HCT116 (cell line): Measurements from ENCODE around the gene PPM1M. TPM values are rescaled to one million over a fixed set of nuclear protein-coding genes. Genes with fewer than 3 reads are reported as not detected.

Experiments
- ATAC-seq: fragments of 200-7000 bp; cut with Tn5 transposase; 2 replicates; pipeline ENCODE4 v1.9.1; 2020; ENCODE audit warnings: mild to moderate bottlenecking, moderate library complexity
- BruUV-seq: library from RNA; stranded (reverse); fragments of 400-500 nt; replicated peaks from 2 replicates; lab custom pipeline; 2021; lab: Mats Ljungman, UMichigan
- CTCF ChIA-PET: fragments of 300-600 bp; sonication (Branson Sonifier 250); formaldehyde crosslinking; loops from one replicate; lab custom pipeline; 2021; ENCODE audit warnings: antibody characterized with exemption; lab: Charles Lee
- POLR2A ChIA-PET: fragments of 300-600, 350-600 bp; sonication (Branson Sonifier 250); formaldehyde crosslinking; loops from one replicate; lab custom pipeline; 2021; ENCODE audit warnings: antibody characterized with exemption; lab: Charles Lee
- RAD21 ChIA-PET, 2 experiments: fragments of 300-600 bp; sonication (Branson Sonifier 250); formaldehyde crosslinking; loops; one replicate each; lab custom pipeline; 2023; ENCODE audit warnings: low total read pairs in 2 of 2; ENCODE audit not compliant: uncharacterized antibody in 2 of 2, unreplicated experiment in 2 of 2, low non-redundant PET in 1 of 2; lab: Charles Lee
- DNase-seq: peaks from one replicate; pipeline ENCODE4 v3.0.0-alpha.2; 2010; ENCODE audit warnings: low read depth, low spot score
- H2AFZ ChIP-seq: fragments of 200-600 bp; shearing (Covaris generic), sonication (generic); 2 replicates; pipeline ENCODE4 v1.6.1; 2017; ENCODE audit warnings: low read depth, mixed run types, mixed read lengths, antibody characterized with exemption, low read length; ENCODE audit not compliant: poor library complexity, severe bottlenecking
- H3K27ac ChIP-seq: 2 replicates; pipeline ENCODE4 v1.5.1; 2012; ENCODE audit warnings: low read depth, low read length
- H3K27me3 ChIP-seq: fragments of 200-600 bp; sonication (generic); 2 replicates; pipeline ENCODE4 v1.6.1; 2016; ENCODE audit warnings: mixed run types, low read length, mixed read lengths; ENCODE audit not compliant: insufficient read depth
- H3K36me3 ChIP-seq, 2 experiments: fragments of 200-500 bp in 1 of 2; fragments of 200-600 bp in 1 of 2; sonication (Bioruptor generic) in 1 of 2; sonication (generic) in 1 of 2; 2 replicates each; pipeline versions ENCODE4 v1.5.1 to v1.6.1; 2014 to 2016; ENCODE audit warnings: low read length in 2 of 2, inconsistent platforms in 1 of 2, mixed read lengths in 1 of 2, mixed run types in 1 of 2; ENCODE audit not compliant: insufficient read depth in 2 of 2, control insufficient read depth in 1 of 2
- H3K4me1 ChIP-seq, 2 experiments: fragments of 200-600 bp in 1 of 2; sonication (generic) in 1 of 2; 2 replicates each; pipeline versions ENCODE4 v1.5.1 to v1.6.1; 2012 to 2017; ENCODE audit warnings: low read length in 2 of 2, inconsistent platforms in 1 of 2, mild to moderate bottlenecking in 1 of 2, mixed read lengths in 1 of 2, mixed run types in 1 of 2, moderate library complexity in 1 of 2; ENCODE audit not compliant: insufficient read depth in 2 of 2, control insufficient read depth in 1 of 2
- H3K4me2 ChIP-seq: fragments of 200-600 bp; sonication (generic); 2 replicates; pipeline ENCODE4 v1.6.1; 2017; ENCODE audit warnings: mixed run types, low read length, mixed read lengths
- H3K4me3 ChIP-seq, 2 experiments: fragments of 200-600 bp in 1 of 2; sonication (generic) in 1 of 2; replicated peaks in 1 of 2; 2 replicates each; pipeline ENCODE4 v1.5.1; 2011 to 2016; ENCODE audit warnings: low read length in 2 of 2, control low read depth in 1 of 2, low read depth in 1 of 2, mild to moderate bottlenecking in 1 of 2, mixed read lengths in 1 of 2, mixed run types in 1 of 2
- H3K79me2 ChIP-seq: fragments of 200-600 bp; sonication (generic); 2 replicates; pipeline ENCODE4 v1.6.1; 2017; ENCODE audit warnings: mild to moderate bottlenecking, mixed run types, low read length, moderate library complexity, mixed read lengths; ENCODE audit not compliant: insufficient read depth
- H3K9ac ChIP-seq: fragments of 200-600 bp; sonication (generic); 2 replicates; pipeline ENCODE4 v1.6.1; 2016; ENCODE audit warnings: low read length, mixed read lengths
- H3K9me2 ChIP-seq: fragments of 200-600 bp; sonication (generic), shearing (Covaris generic); 2 replicates; pipeline ENCODE4 v1.6.1; 2017; ENCODE audit warnings: mixed run types, mild to moderate bottlenecking, moderate library complexity; ENCODE audit not compliant: insufficient read depth
- H3K9me3 ChIP-seq, 2 experiments: fragments of 200-500 bp in 1 of 2; fragments of 200-600 bp in 1 of 2; sonication (Bioruptor generic) in 1 of 2; sonication (generic) in 1 of 2; 2 replicates each; pipeline ENCODE4 v1.6.1; 2014 to 2017; ENCODE audit warnings: low read length in 2 of 2, mixed read lengths in 2 of 2, inconsistent platforms in 1 of 2, low read depth in 1 of 2, mild to moderate bottlenecking in 1 of 2, mixed run types in 1 of 2, moderate library complexity in 1 of 2; ENCODE audit not compliant: control insufficient read depth in 1 of 2, insufficient read depth in 1 of 2
- H4K20me1 ChIP-seq: fragments of 200-600 bp; sonication (generic), shearing (Covaris generic); 2 replicates; pipeline ENCODE4 v1.6.1; 2017; ENCODE audit warnings: mixed run types, mild to moderate bottlenecking, moderate library complexity; ENCODE audit not compliant: insufficient read depth
- EGR1 ChIP-seq: IDR thresholded peaks from 2 replicates; pipeline ENCODE4 v1.6.1; 2012; ENCODE audit warnings: low read depth
- EZH2 ChIP-seq: fragments of 200-600 bp; sonication (generic); IDR thresholded peaks from 2 replicates; pipeline ENCODE4 v1.6.1; 2017; ENCODE audit warnings: antibody characterized with exemption, mixed run types
- YY1 ChIP-seq: IDR thresholded peaks from 2 replicates; pipeline ENCODE4 v1.6.1; 2011; ENCODE audit warnings: low read length, low read depth, moderate library complexity, mild to moderate bottlenecking; ENCODE audit not compliant: insufficient replicate concordance; ENCODE audit errors: extremely low read depth
- ZBTB33 ChIP-seq: IDR thresholded peaks from 2 replicates; pipeline ENCODE4 v1.6.1; 2011; ENCODE audit warnings: mild to moderate bottlenecking, low read length, moderate library complexity; ENCODE audit not compliant: insufficient replicate concordance; ENCODE audit errors: extremely low read depth
- ZFX ChIP-seq: fragments of 450-650 bp; IDR thresholded peaks from 2 replicates; pipeline ENCODE4 v1.6.1; 2017
- intact Hi-C: fragments of 100-400 bp; cut with micrococcal nuclease; formaldehyde crosslinking; loops from 2 replicates; pipeline ENCODE4 v1.10.0; 2022
- microRNA counts: library from miRNA; unstranded; fragments of <30 nt; microRNA quantifications from one replicate; lab custom pipeline; 2015
- microRNA-seq: library from miRNA; unstranded; fragments of <30 nt; microRNA quantifications from one replicate; pipeline ENCODE4, GENCODE V29; 2016; ENCODE audit warnings: borderline number of aligned reads
- total RNA-seq: library from RNA; stranded (reverse); gene quantifications from one replicate; pipeline ENCODE4 v1.2.1, GENCODE V29; 2021; ENCODE audit not compliant: unreplicated experiment

PPM1M gene
- total RNA-seq, 1 experiment from 2014 or later = 16.6 TPM

DNA sequence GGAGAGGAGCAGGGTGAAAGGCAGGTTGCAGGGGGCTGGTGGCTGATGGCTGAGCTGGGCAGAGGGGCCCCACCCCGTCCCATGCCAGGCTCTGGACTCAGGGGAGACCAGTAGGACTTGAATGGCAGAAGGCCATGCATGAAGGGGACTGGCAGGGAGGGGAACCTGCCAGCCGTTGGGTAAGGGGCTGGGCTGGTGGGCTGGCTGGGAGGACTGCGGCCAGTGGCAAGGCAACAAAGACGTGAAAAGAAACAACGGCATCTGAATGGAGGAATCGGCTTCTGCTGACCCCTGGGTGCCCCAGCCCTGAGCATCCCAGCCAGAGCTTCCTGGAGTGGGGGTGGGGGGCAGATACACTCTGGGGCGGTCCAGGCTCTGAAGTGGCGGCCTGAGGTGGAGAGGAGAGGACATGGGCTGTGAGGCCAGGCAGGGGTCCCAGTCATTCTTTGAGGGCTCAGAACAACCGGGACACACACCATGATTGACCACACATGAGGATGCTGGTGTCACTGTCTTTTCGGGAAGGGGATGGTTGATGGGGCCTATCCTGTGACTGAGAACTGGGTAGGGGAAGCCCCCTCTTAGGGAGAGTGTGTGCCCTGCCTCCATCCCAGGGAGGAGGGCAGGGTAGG, 53.8 kb downstream of the PPM1M start:
- no TSS peak for BruUV-seq

More for the DNA sequence above, 53.8 kb downstream of the PPM1M start:
- H3K27me3 ChIP-seq = no peaks in the 10 kb centered on the region
- ATAC-seq = peak; percentile 28; the same call in 1 of the 2 replicates
- ChIA-PET POLR2A (no interaction called here), RAD21 (no interaction called here), CTCF (no interaction called here)
- DNase-seq = no peak
- TF ChIP-seq EZH2 (no peak), YY1 (no peak), ZBTB33 (no peak), ZFX (no peak), EGR1 (no peak)
- no peak overlapping the region for H3K4me2 ChIP-seq
- no peak overlapping the region for H2AFZ ChIP-seq
- no peaks in the 10 kb centered on the region for H3K9me2 ChIP-seq
- peaks cover 0 to 14% of the 10 kb centered on the region in 2 experiments; a peak in 2 of 4 replicates for H3K4me1 ChIP-seq
- no peak overlapping the region for H3K27ac ChIP-seq
- H3K9me3 ChIP-seq = no peaks in the 10 kb centered on the region
- no peak overlapping the region for H3K4me3 ChIP-seq
- intact Hi-C loops = no loop called here
- no peak overlapping the region for H3K9ac ChIP-seq
- H4K20me1 ChIP-seq = no peaks in the 10 kb centered on the region
- no peaks in the 10 kb centered on the region for H3K36me3 ChIP-seq
- no peaks in the 10 kb centered on the region for H3K79me2 ChIP-seq

MicroRNA genes within 50 kb of the gene (microRNA counts, 767-probe panel; counts per million panel counts)
- microRNA hsa-let-7g-5p (lab: Ali Mortazavi, UCI) = 27,418 counts per million, percentile 88 among the panel's probes with 10 or more counts

Small RNAs within 50 kb of the gene (microRNA-seq; reads per million reads assigned to microRNA genes)
- gene MIR135A1 (not detected), gene MIRLET7G (57,524 reads per million, percentile 99 among the genes with 10 or more reads in this experiment)

Other genes starting within 250 kb of the PPM1M start
- gene RPL29, start 249.9 kb upstream of the PPM1M start, total RNA-seq = 1,880 TPM
- gene DUSP7, start 189.2 kb upstream of the PPM1M start, total RNA-seq = 16.6 TPM
- 34.0 TPM for gene POC1A, start 91.3 kb upstream of the PPM1M start, total RNA-seq
- 74.0 TPM for gene ALAS1, start 47.6 kb upstream of the PPM1M start, total RNA-seq
- 0.15 TPM for gene TLR9, start 20.1 kb upstream of the PPM1M start, total RNA-seq
- 100 TPM for gene TWF2, start 6.6 kb upstream of the PPM1M start, total RNA-seq
- 89.7 TPM for gene WDR82, start 32.9 kb downstream of the PPM1M start, total RNA-seq
- gene GLYCTK, start 42.1 kb downstream of the PPM1M start, total RNA-seq = 9.1 TPM
- gene DNAH1, start 70.6 kb downstream of the PPM1M start, total RNA-seq = 5.5 TPM
- gene BAP1, start 164.2 kb downstream of the PPM1M start, total RNA-seq = 72.0 TPM
- gene PHF7, start 164.9 kb downstream of the PPM1M start, total RNA-seq = 10.0 TPM
- 4.2 TPM for gene SEMA3G, start 199.3 kb downstream of the PPM1M start, total RNA-seq
- gene TNNC1, start 208.3 kb downstream of the PPM1M start, total RNA-seq = 2.2 TPM
- gene NISCH, start 209.8 kb downstream of the PPM1M start, total RNA-seq = 72.8 TPM
- gene STAB1, start 249.6 kb downstream of the PPM1M start, total RNA-seq = 0.44 TPM